GM12872 (cell line): ENCODE data around the gene RASD1.

Source experiments
- TF ChIP-seq, protein P1 (sequence below): IDR thresholded peaks from 3 replicates; pipeline ENCODE4 v1.5.1; 2011; ENCODE audit warnings: low read depth, mild to moderate bottlenecking, low read length, moderate library complexity; ENCODE audit not compliant: insufficient read depth

The RASD1 gene

GRCh38 chr17:17496189-17497064 is at the start of gene RASD1:
Gene RASD1, minus strand, starts transcription at chr17:17496395. Its CDS starts 214 bp downstream, at chr17:17496181.
- TF ChIP-seq, protein P1, sequence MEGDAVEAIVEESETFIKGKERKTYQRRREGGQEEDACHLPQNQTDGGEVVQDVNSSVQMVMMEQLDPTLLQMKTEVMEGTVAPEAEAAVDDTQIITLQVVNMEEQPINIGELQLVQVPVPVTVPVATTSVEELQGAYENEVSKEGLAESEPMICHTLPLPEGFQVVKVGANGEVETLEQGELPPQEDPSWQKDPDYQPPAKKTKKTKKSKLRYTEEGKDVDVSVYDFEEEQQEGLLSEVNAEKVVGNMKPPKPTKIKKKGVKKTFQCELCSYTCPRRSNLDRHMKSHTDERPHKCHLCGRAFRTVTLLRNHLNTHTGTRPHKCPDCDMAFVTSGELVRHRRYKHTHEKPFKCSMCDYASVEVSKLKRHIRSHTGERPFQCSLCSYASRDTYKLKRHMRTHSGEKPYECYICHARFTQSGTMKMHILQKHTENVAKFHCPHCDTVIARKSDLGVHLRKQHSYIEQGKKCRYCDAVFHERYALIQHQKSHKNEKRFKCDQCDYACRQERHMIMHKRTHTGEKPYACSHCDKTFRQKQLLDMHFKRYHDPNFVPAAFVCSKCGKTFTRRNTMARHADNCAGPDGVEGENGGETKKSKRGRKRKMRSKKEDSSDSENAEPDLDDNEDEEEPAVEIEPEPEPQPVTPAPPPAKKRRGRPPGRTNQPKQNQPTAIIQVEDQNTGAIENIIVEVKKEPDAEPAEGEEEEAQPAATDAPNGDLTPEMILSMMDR = peak; percentile 76

DNA sequence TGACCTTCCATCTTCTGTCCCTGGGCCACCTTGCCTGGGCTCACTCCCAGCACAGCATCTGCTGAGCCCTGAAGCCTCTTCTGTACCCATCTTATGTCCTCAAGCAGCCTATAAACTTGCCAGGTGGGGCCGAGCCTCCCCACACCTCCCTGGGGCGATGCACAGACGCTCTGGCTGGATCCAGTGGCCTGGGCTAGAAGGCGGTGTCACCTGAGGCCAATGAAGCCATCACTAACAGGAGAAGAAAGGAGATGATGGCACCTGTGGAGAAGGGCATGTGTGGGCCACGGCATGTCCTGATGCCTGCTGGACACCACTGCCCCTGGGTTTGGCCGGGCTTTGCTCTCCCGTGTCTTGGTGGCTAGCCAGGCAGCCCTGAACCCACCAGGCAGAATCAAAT is 49.8 kb upstream of the RASD1 start:
- TF ChIP-seq, protein P1 = no peak

DNA sequence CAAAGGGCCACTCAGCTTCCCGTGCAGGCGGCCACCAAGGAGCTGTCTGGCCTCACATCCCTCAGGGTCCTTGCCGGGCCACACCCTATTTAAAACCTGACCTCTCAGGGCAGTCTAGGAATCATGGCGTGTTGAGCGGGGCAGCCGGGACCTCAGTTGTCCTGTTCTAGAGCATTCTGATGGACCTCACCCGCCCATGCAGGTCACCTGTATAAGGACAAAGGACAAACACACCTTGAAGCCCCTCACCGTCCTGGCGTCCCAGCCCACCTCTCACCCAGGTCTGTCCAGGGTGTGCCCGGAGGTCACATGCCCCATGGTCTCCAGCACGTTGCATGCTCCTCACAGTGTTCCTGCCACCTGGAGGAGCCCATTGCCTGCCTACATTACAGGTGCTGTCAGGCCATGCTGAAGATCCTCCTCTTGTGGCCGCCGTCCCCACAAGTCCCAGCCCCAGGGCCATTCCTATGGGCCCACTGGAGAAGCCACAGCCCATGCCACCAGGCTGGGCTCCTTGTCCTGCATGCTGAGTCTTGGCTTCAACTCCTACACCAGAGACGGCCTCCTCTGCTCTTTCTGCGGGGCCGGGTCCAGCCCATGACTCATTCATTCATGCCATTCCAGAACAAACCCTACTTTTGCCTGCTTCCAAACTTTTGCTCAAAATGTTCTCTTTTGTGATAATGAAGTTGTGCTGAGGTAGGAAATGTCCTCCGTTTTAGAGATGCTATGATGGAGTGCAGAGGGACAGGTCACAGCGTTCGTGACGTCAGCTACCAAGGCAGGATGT is 49.0 kb upstream of the RASD1 start:
- TF ChIP-seq, protein P1 = no peak

DNA sequence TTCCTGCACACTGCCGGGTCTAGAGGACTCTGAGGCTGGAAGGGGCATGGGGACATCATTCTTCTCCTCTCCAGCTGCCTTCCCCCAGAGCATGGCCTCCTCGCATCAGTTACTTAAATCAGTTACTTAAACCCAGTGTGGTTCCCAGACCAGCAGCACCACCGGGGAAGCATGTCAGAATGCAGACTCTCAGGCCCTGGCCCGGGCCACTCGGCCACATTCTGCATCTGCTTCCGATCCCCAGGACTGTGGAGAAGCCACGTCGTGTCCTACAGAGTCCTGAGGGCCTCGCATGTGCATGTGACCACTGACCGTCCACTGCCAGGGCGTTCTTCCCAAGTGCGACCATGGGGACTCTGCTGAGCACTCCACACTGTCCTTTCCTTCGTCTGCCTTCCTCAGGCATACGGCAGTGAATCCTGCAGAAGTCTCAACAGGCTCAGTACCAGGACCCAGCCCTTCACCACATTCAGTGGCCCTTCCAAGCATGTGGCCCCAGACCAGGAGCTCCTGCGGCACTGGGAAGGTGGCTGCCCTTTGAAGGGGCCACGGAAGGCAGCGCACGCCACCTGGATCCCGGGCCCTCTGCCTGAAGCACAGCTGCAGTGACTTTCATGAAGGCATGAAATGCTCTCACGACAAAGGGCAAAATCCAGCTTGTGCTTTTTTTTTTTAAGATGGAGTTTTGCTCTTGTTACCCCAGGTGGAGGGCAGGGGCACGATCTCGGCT is 46.9 kb upstream of the RASD1 start:
- TF ChIP-seq, protein P1 = no peak

GRCh38 chr17:17541640-17542001 is 45.4 kb upstream of the RASD1 start:
- TF ChIP-seq, protein P1 = no peak

GRCh38 chr17:17540935-17541639 is 44.9 kb upstream of the RASD1 start:
- TF ChIP-seq, protein P1 = no peak
